Measurements from ENCODE around the gene SFPQ.
A peak's percentile ranks its signal among the peaks of the same experiment; 100 is the strongest.

- TF ChIP-seq POLR2A (IDR thresholded peaks at IDR 0.05; ENCODE audit: low read length) (peak; percentile 0), GATA1 (IDR thresholded peaks at IDR 0.05; ENCODE audit: low read depth, low read length) (no peak)
Observed at GRCh38 chr1:35190784-35191183, 2.2 kb downstream of the SFPQ start.
